HepG2 (cell line): ENCODE results near the gene FXYD1. TPM values are rescaled to one million over a fixed set of nuclear protein-coding genes. Genes with fewer than 3 reads are reported as not detected.
A peak's percentile ranks its signal among the peaks of the same experiment; 100 is the strongest.

Experiments used
- GABPB1 ChIP-seq: IDR thresholded peaks from 2 replicates; pipeline ENCODE4 v1.6.1; 2016; ENCODE audit warnings: mild to moderate bottlenecking, missing genetic modification reagents, moderate library complexity, missing compliant biosample characterization
- GATAD1 ChIP-seq: IDR thresholded peaks from 2 replicates; pipeline ENCODE4 v1.6.1; 2016; ENCODE audit warnings: missing genetic modification reagents, missing compliant biosample characterization
- HNF4G ChIP-seq, 2 experiments: sonication (generic) in 1 of 2; formaldehyde crosslinking in 1 of 2; IDR thresholded peaks; 2 replicates each; pipeline versions ENCODE4 v1.4.0 to v1.6.1; 2011 to 2020; ENCODE audit warnings: borderline replicate concordance in 2 of 2, low read depth in 2 of 2, mild to moderate bottlenecking in 2 of 2, low read length in 1 of 2, missing genetic modification reagents in 1 of 2, moderate library complexity in 1 of 2
- MED1 ChIP-seq: sonication (generic); formaldehyde crosslinking; IDR thresholded peaks from 2 replicates; pipeline ENCODE4 v1.4.0; 2020; ENCODE audit warnings: missing genetic modification reagents
- PHF8 ChIP-seq: sonication (generic); formaldehyde crosslinking; IDR thresholded peaks from 2 replicates; pipeline ENCODE4 v1.5.0; 2020; ENCODE audit warnings: missing genetic modification reagents
- ZBTB33 ChIP-seq: sonication (generic); formaldehyde crosslinking; IDR thresholded peaks from 2 replicates; pipeline ENCODE4 v1.4.0; 2020; ENCODE audit warnings: missing genetic modification reagents
- ZBTB39 ChIP-seq: sonication (generic); formaldehyde crosslinking; IDR thresholded peaks from 2 replicates; pipeline ENCODE4 v1.5.0; 2020; ENCODE audit warnings: missing genetic modification reagents
- ZNF232 ChIP-seq: sonication (generic); formaldehyde crosslinking; IDR thresholded peaks from 2 replicates; pipeline ENCODE4 v1.4.0; 2020; ENCODE audit warnings: missing genetic modification reagents, borderline replicate concordance
- ZNF263 ChIP-seq: sonication (generic); formaldehyde crosslinking; IDR thresholded peaks from 2 replicates; pipeline ENCODE4 v1.4.0; 2020; ENCODE audit warnings: missing genetic modification reagents
- ZNF609 ChIP-seq: sonication (generic); formaldehyde crosslinking; IDR thresholded peaks from 2 replicates; pipeline ENCODE4 v1.4.0; 2020; ENCODE audit warnings: mild to moderate bottlenecking, missing genetic modification reagents, borderline replicate concordance
- ZNF646 ChIP-seq: sonication (generic); formaldehyde crosslinking; IDR thresholded peaks from 2 replicates; pipeline ENCODE4 v1.9.0; 2021; ENCODE audit warnings: mild to moderate bottlenecking, missing genetic modification reagents
- ZNF761 ChIP-seq: sonication (generic); formaldehyde crosslinking; conservative IDR thresholded peaks from 2 replicates; pipeline ENCODE4 v1.4.0; 2020; ENCODE audit warnings: mild to moderate bottlenecking, missing genetic modification reagents
- polyA plus RNA-seq, 8 experiments: library from polyadenylated mRNA; depleted of rRNA in 3 of 8; stranded (reverse) in 7 of 8; unstranded in 1 of 8; fragments of >200 nt; fragmentation: Illumina TruSeq in 4 of 8; extraction: Trizol in 4 of 8; gene quantifications; 2 replicates each; pipeline versions ENCODE4 v1.2.1 to v1.2.3, GENCODE V29; 2011 to 2016; ENCODE audit warnings: low read depth in 4 of 8, missing spikeins in 1 of 8, mixed read lengths in 1 of 8; ENCODE audit not compliant: insufficient read depth in 1 of 8
- total RNA-seq, 5 experiments: library from RNA; depleted of rRNA; stranded (reverse); fragments of >200 nt; fragmentation: Illumina TruSeq; extraction: Trizol; gene quantifications; 2 replicates each; pipeline ENCODE4 v1.2.3, GENCODE V29; 2016; ENCODE audit warnings: low read depth in 1 of 5

FXYD1 gene
- total and polyA plus RNA-seq, 2 of the 13 experiments (the other 11 are each of a cell fraction or from before 2014, with no cell fraction given) = 31.2 TPM; not detected in 1

GRCh38 chr19:35138305-35138892, at the start of gene FXYD1 (continued):
- TF ChIP-seq ZNF646 (CRISPR knock-in tag) (peak; percentile 95), GABPB1 (0 out of 2 replicates have a peak, but pooled peaks have one; percentile 4), MED1 (CRISPR knock-in tag) (0 out of 2 replicates have a peak, but pooled peaks have one; percentile 10), PHF8 (CRISPR knock-in tag) (0 out of 2 replicates have a peak, but pooled peaks have one; percentile 12), HNF4G (IDR thresholded peaks at IDR 0.05; ENCODE audit: borderline replicate concordance, low read depth, low read length) (no peak; the same call in 1 of the 2 replicates), HNF4G (CRISPR knock-in tag; IDR thresholded peaks at IDR 0.05; ENCODE audit: borderline replicate concordance, low read depth) (peak; percentile 45; the same call in 1 of the 2 replicates), ZBTB39 (CRISPR knock-in tag) (0 out of 2 replicates have a peak, but pooled peaks have one; percentile 47), ZNF263 (peak; percentile 44), ZNF761 (CRISPR knock-in tag) (peak; percentile 61; the same call in 1 of the 2 replicates), GATAD1 (CRISPR knock-in tag) (no peak), ZNF232 (CRISPR knock-in tag) (peak; percentile 6; the same call in 1 of the 2 replicates), ZNF609 (CRISPR knock-in tag) (peak; percentile 42; the same call in 1 of the 2 replicates), ZBTB33 (CRISPR knock-in tag) (peak; percentile 59; the same call in 1 of the 2 replicates)
